Breast epithelium (tissue), 3 donors: ENCODE measurements around the gene NHLRC4.

ENCODE experiments used
- POLR2A ChIP-seq: fragments of 450-650 bp; IDR thresholded peaks from one replicate; pipeline ENCODE4 v1.6.1; 2016; ENCODE audit warnings: antibody characterized with exemption, mild to moderate bottlenecking, moderate library complexity
- POLR2AphosphoS5 ChIP-seq, 3 donors: sonication (generic); formaldehyde crosslinking; IDR thresholded peaks; one replicate each; pipeline ENCODE4 v1.6.1; 2017; ENCODE audit warnings: antibody characterized with exemption in 3 of 3
- TF ChIP-seq, protein P1 (sequence below), 3 donors: fragments of 450-650 bp; IDR thresholded peaks; one replicate each; pipeline ENCODE4 v1.5.1; 2016 to 2017; ENCODE audit warnings: antibody characterized with exemption in 3 of 3, mild to moderate bottlenecking in 3 of 3, moderate library complexity in 3 of 3

DNA sequence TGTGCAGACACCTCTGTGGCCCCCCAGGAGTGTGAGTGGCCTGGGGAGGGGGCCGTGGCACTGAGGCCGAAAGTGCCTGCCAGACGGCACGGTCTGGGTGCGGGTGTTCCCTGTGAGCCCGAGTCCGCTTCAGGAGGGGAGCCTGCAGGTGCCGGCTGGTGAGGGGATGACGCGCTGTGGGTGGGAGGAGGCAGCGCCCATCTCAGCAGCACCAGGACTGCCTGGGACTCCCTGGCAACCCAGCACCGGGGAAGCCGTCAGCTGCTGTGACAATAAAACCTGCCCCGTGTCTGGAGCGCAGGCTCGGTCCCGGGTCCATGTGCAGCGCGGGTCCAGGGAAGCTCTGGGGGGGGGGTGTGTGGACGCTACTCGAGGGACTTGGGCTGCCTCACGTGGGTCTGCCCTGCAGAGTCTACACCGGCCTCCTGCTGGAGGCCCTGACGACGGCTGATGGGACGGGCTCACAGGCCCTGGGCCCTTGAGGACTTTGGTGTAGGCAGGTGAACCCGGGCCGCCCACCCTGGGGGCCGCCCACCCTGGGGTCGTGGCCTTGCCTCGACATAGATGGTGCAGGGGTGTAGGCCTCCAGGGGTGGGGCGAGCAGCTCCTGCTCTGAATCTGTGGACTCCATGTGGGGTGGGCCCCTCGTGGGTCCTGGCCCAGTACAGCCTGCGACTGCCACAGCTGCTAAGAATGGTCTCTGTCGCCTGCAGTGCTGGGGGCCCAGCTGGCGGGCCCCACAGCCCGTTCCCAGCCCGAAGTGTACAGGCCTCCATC lies 17.2 kb downstream of the NHLRC4 start:
- TF ChIP-seq, protein P1, sequence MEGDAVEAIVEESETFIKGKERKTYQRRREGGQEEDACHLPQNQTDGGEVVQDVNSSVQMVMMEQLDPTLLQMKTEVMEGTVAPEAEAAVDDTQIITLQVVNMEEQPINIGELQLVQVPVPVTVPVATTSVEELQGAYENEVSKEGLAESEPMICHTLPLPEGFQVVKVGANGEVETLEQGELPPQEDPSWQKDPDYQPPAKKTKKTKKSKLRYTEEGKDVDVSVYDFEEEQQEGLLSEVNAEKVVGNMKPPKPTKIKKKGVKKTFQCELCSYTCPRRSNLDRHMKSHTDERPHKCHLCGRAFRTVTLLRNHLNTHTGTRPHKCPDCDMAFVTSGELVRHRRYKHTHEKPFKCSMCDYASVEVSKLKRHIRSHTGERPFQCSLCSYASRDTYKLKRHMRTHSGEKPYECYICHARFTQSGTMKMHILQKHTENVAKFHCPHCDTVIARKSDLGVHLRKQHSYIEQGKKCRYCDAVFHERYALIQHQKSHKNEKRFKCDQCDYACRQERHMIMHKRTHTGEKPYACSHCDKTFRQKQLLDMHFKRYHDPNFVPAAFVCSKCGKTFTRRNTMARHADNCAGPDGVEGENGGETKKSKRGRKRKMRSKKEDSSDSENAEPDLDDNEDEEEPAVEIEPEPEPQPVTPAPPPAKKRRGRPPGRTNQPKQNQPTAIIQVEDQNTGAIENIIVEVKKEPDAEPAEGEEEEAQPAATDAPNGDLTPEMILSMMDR (IDR thresholded peaks at IDR 0.05) = no peak
- TF ChIP-seq POLR2AphosphoS5 (IDR thresholded peaks at IDR 0.05) (no peak), POLR2A (no peak)
